HepG2 (cell line): ENCODE results near the gene TEC. TPM values are rescaled to one million over a fixed set of nuclear protein-coding genes. Genes with fewer than 3 reads are reported as not detected.

ENCODE experiments used
- ATAC-seq: fragments of 200-7000 bp; cut with Tn5 transposase; 3 replicates; pipeline ENCODE4 v1.9.1; 2020; ENCODE audit warnings: mild to moderate bottlenecking, moderate library complexity
- BruUV-seq: library from RNA; stranded (reverse); fragments of 400-500 nt; replicated peaks from 2 replicates; lab custom pipeline; 2021; lab: Mats Ljungman, UMichigan
- CTCF ChIA-PET: fragments of 300-600 bp; formaldehyde crosslinking; extraction: SDS; loops from one replicate; lab custom pipeline; 2021; ENCODE audit warnings: low total read pairs, inconsistent platforms, low intra/inter-chr PET ratio; lab: Yijun Ruan, JAX
- POLR2A ChIA-PET: fragments of 350-600 bp; sonication (Branson Sonifier 250); formaldehyde crosslinking; loops from one replicate; lab custom pipeline; 2020; ENCODE audit warnings: antibody characterized with exemption, inconsistent platforms; lab: Yijun Ruan, JAX
- DNase-seq: peaks from one replicate; pipeline ENCODE4 v3.0.0-alpha.2; 2015; ENCODE audit warnings: low spot score
- FAIRE-seq: peaks from 3 replicates; lab custom pipeline; 2011; peaks lifted over from hg19 to GRCh38; lab: Jason Lieb, UNC
- H2AFZ ChIP-seq: one replicate; pipeline ENCODE4 v1.6.1; 2011; ENCODE audit warnings: low read length, inconsistent platforms
- H3K27ac ChIP-seq: fragments of 300-600 bp; 3 replicates; pipeline ENCODE4 v1.8.0; 2011; ENCODE audit warnings: mixed run types, mild to moderate bottlenecking, mixed read lengths, low read length, inconsistent platforms; ENCODE audit not compliant: insufficient read depth; ENCODE audit errors: extremely low read length
- H3K27me3 ChIP-seq, 2 experiments: fragments of 200-600 bp in 1 of 2; 2 replicates in 1 of 2; 3 replicates in 1 of 2; pipeline versions ENCODE4 v1.6.0 to v1.8.0; 2011; ENCODE audit warnings: low read length in 2 of 2, mild to moderate bottlenecking in 2 of 2, moderate library complexity in 2 of 2, inconsistent platforms in 1 of 2; ENCODE audit not compliant: insufficient read depth in 2 of 2, control insufficient read depth in 1 of 2
- H3K36me3 ChIP-seq, 2 experiments: fragments of 200-600 bp in 1 of 2; replicated peaks in 1 of 2; 2 replicates in 1 of 2; 3 replicates in 1 of 2; pipeline versions ENCODE4 v1.5.1 to v1.8.0; 2011; ENCODE audit warnings: low read length in 2 of 2, inconsistent platforms in 1 of 2; ENCODE audit not compliant: insufficient read depth in 2 of 2, control insufficient read depth in 1 of 2
- H3K4me1 ChIP-seq: 2 replicates; pipeline ENCODE4 v1.5.1; 2012; ENCODE audit warnings: low read length, inconsistent platforms; ENCODE audit not compliant: insufficient read depth
- H3K4me2 ChIP-seq: 2 replicates; pipeline ENCODE4 v1.6.0; 2011; ENCODE audit warnings: low read depth, low read length, inconsistent platforms
- H3K4me3 ChIP-seq, 3 experiments: fragments of 200-600 bp in 1 of 3; sonication (generic), shearing (Covaris generic) in 1 of 3; replicated peaks in 1 of 3; 2 replicates each; pipeline ENCODE4 v1.5.1; 2011 to 2016; ENCODE audit warnings: low read length in 3 of 3, inconsistent platforms in 2 of 3, low read depth in 2 of 3, mild to moderate bottlenecking in 2 of 3, control low read depth in 1 of 3, mixed read lengths in 1 of 3; ENCODE audit not compliant: insufficient read depth in 1 of 3
- H3K79me2 ChIP-seq: one replicate; pipeline ENCODE4 v1.6.1; 2011; ENCODE audit warnings: low read length, inconsistent platforms; ENCODE audit not compliant: insufficient read depth
- H3K9ac ChIP-seq: 2 replicates; pipeline ENCODE4 v1.6.0; 2011; ENCODE audit warnings: mild to moderate bottlenecking, low read depth, low read length, inconsistent platforms; ENCODE audit not compliant: insufficient read depth
- H3K9me3 ChIP-seq: 2 replicates; pipeline ENCODE4 v1.5.1; 2012; ENCODE audit warnings: mild to moderate bottlenecking, low read length
- H4K20me1 ChIP-seq: 2 replicates; pipeline ENCODE4 v1.6.0; 2011; ENCODE audit warnings: inconsistent platforms, mild to moderate bottlenecking, low read length, moderate library complexity; ENCODE audit not compliant: insufficient read depth
- CHD4 ChIP-seq: fragments of 200-600 bp; sonication (generic); IDR thresholded peaks from 2 replicates; pipeline ENCODE4 v1.7.0; 2017; ENCODE audit warnings: mild to moderate bottlenecking, low read length, borderline replicate concordance
- REL ChIP-seq: sonication (generic); formaldehyde crosslinking; conservative IDR thresholded peaks from 2 replicates; pipeline ENCODE4 v1.8.0; 2022; ENCODE audit warnings: mild to moderate bottlenecking, missing genetic modification reagents, moderate library complexity
- ZBTB44 ChIP-seq: sonication (generic); formaldehyde crosslinking; IDR thresholded peaks from 2 replicates; pipeline ENCODE4 v1.4.0; 2020; ENCODE audit warnings: missing genetic modification reagents
- ZNF253 ChIP-seq: sonication (generic); formaldehyde crosslinking; IDR thresholded peaks from 2 replicates; pipeline ENCODE4 v1.8.0; 2022; ENCODE audit warnings: mild to moderate bottlenecking, missing genetic modification reagents, borderline replicate concordance
- ZNF546 ChIP-seq: sonication (generic); formaldehyde crosslinking; conservative IDR thresholded peaks from 2 replicates; pipeline ENCODE4 v1.8.1; 2023; ENCODE audit warnings: mild to moderate bottlenecking, missing genetic modification reagents
- ZNF558 ChIP-seq: sonication (generic); formaldehyde crosslinking; IDR thresholded peaks from 2 replicates; pipeline ENCODE4 v1.9.0; 2022; ENCODE audit warnings: mild to moderate bottlenecking, missing genetic modification reagents, borderline replicate concordance
- ZNF646 ChIP-seq: sonication (generic); formaldehyde crosslinking; IDR thresholded peaks from 2 replicates; pipeline ENCODE4 v1.9.0; 2021; ENCODE audit warnings: mild to moderate bottlenecking, missing genetic modification reagents
- ZNF746 ChIP-seq: sonication (generic); formaldehyde crosslinking; IDR thresholded peaks from 2 replicates; pipeline ENCODE4 v1.8.0; 2022; ENCODE audit warnings: mild to moderate bottlenecking, missing genetic modification reagents
- ZNF775 ChIP-seq: sonication (generic); formaldehyde crosslinking; IDR thresholded peaks from 2 replicates; pipeline ENCODE4 v1.4.0; 2020; ENCODE audit warnings: missing genetic modification reagents, mild to moderate bottlenecking, moderate library complexity, borderline replicate concordance
- ZNF841 ChIP-seq: sonication (generic); formaldehyde crosslinking; IDR thresholded peaks from 2 replicates; pipeline ENCODE4 v1.8.1; 2023; ENCODE audit warnings: missing genetic modification reagents, borderline replicate concordance
- WGBS: methylation state at CpG from one replicate; pipeline ENCODE4 v1.1.6; 2017; ENCODE audit warnings: low lambda C conversion rate; 5-methylcytosine and 5-hydroxymethylcytosine counted together
- in situ Hi-C: cut with HindIII; loops from 2 replicates; pipeline ENCODE4 v1.10.0; 2017; ENCODE audit warnings: low pct_unique_long_range_greater_than_20kb; ENCODE audit not compliant: extremely low pct_ligation_motif_present
- intact Hi-C: fragments of 100-400 bp; cut with micrococcal nuclease; formaldehyde crosslinking; loops from one replicate; pipeline ENCODE4 v1.10.0; 2022; ENCODE audit not compliant: unreplicated experiment
- polyA plus RNA-seq, 8 experiments: library from polyadenylated mRNA; depleted of rRNA in 3 of 8; stranded (reverse) in 7 of 8; unstranded in 1 of 8; fragments of >200 nt; fragmentation: Illumina TruSeq in 4 of 8; extraction: Trizol in 4 of 8; gene quantifications; 2 replicates each; pipeline versions ENCODE4 v1.2.1 to v1.2.3, GENCODE V29; 2011 to 2016; ENCODE audit warnings: low read depth in 4 of 8, missing spikeins in 1 of 8, mixed read lengths in 1 of 8; ENCODE audit not compliant: insufficient read depth in 1 of 8
- total RNA-seq, 5 experiments: library from RNA; depleted of rRNA; stranded (reverse); fragments of >200 nt; fragmentation: Illumina TruSeq; extraction: Trizol; gene quantifications; 2 replicates each; pipeline ENCODE4 v1.2.3, GENCODE V29; 2016; ENCODE audit warnings: low read depth in 1 of 5

Gene TEC
- total and polyA plus RNA-seq, 2 of the 13 experiments (the other 11 are each of a cell fraction or from before 2014, with no cell fraction given), result 0.05 to 0.20 TPM

- Histone ChIP-seq H3K27me3 (peaks cover 0 to 4% of the 10 kb centered on the region in 2 experiments; a peak in 1 of 5 replicates), H3K4me1 (0 out of 2 replicates have a peak, but pooled peaks cover 13% of the 10 kb centered on the region), H3K4me2 (no peak overlapping the region), H2AFZ (no peak overlapping the region), H4K20me1 (no peaks in the 10 kb centered on the region), H3K4me3 (no peak overlapping the region), H3K9ac (no peak overlapping the region), H3K79me2 (no peaks in the 10 kb centered on the region), H3K36me3 (no peaks in the 10 kb centered on the region), H3K27ac (no peak overlapping the region), H3K9me3 (no peaks in the 10 kb centered on the region)
- in situ Hi-C loops, result no loop called here
- intact Hi-C loops, result no loop called here
- CTCF ChIA-PET, result no interaction called here
- FAIRE-seq (no peak), ATAC-seq (no peak), DNase-seq (no peak)
- POLR2A ChIA-PET, result no interaction called here
- no TSS peak for BruUV-seq
- TF ChIP-seq ZNF746 (CRISPR knock-in tag) (no peak), CHD4 (no peak), ZNF546 (CRISPR knock-in tag) (no peak), ZNF558 (CRISPR knock-in tag) (no peak), ZNF775 (CRISPR knock-in tag) (no peak), ZBTB44 (CRISPR knock-in tag) (no peak), REL (CRISPR knock-in tag) (no peak), ZNF841 (no peak), ZNF646 (CRISPR knock-in tag) (no peak), ZNF253 (no peak)
- 50% methylated on average over 4 of the region's 4 CpGs for WGBS
Observed at GRCh38 chr4:48266781-48267180, 2.9 kb downstream of the TEC start.
